GM18517 (cell line): ENCODE data around the gene APAF1.
A peak's percentile ranks its signal among the peaks of the same experiment; 100 is the strongest.
"Not testable (repeated sequence)": the region's sequence is repeated elsewhere in the genome, so short reads cannot be mapped to it uniquely, and the experiment has no call there.

Experiments
- ATAC-seq: cut with Tn5 transposase; IDR thresholded peaks from one replicate; pipeline ENCODE4 v1.9.1; 2021; ENCODE audit warnings: mild to moderate bottlenecking, moderate library complexity; ENCODE audit not compliant: unreplicated experiment

The APAF1 gene

GRCh38 chr12:98644712-98645571 lies at the start of gene APAF1, which contains the start of gene IKBIP:
APAF1 (plus strand) TSS chr12:98645290; CDS start chr12:98648360, 3,070 bp downstream.
IKBIP (minus strand) TSS chr12:98644788; CDS start chr12:98644701, 87 bp downstream.
- peak; percentile 84 for ATAC-seq

GRCh38 chr12:98597313-98597712 lies 47.8 kb upstream of the APAF1 start:
- ATAC-seq: not testable (repeated sequence)

- ATAC-seq: no peak
Measured at GRCh38 chr12:98601924-98602323, 43.2 kb upstream of the APAF1 start.

GRCh38 chr12:98606359-98606988 lies 38.6 kb upstream of the APAF1 start:
- ATAC-seq: no peak

- no peak for ATAC-seq
Measured at GRCh38 chr12:98610596-98610995, 34.5 kb upstream of the APAF1 start.

- ATAC-seq: peak; percentile 87
Measured at GRCh38 chr12:98612696-98613334, 32.3 kb upstream of the APAF1 start.

- ATAC-seq: no peak
Measured at GRCh38 chr12:98618952-98619351, 26.1 kb upstream of the APAF1 start.

- ATAC-seq: peak; percentile 88
Measured at GRCh38 chr12:98635657-98636323, 9.3 kb upstream of the APAF1 start.

GRCh38 chr12:98637068-98637467 lies 8.0 kb upstream of the APAF1 start:
- no peak for ATAC-seq

- ATAC-seq: no peak
Measured at GRCh38 chr12:98638009-98638408, 7.1 kb upstream of the APAF1 start.

GRCh38 chr12:98639491-98639890 lies 5.6 kb upstream of the APAF1 start:
- ATAC-seq: no peak

- not testable (repeated sequence) for ATAC-seq
Measured at GRCh38 chr12:98642801-98643200, 2.3 kb upstream of the APAF1 start.

GRCh38 chr12:98644433-98644711 lies 718 bp upstream of the APAF1 start:
- peak; percentile 21 for ATAC-seq

- peak; percentile 2 for ATAC-seq
Measured at GRCh38 chr12:98645572-98646067, 530 bp downstream of the APAF1 start.

- no peak for ATAC-seq
Measured at GRCh38 chr12:98646294-98647090, 1.4 kb downstream of the APAF1 start.

GRCh38 chr12:98651328-98651727 lies 6.2 kb downstream of the APAF1 start:
- ATAC-seq: no peak

GRCh38 chr12:98653866-98654493 lies 8.9 kb downstream of the APAF1 start:
- no peak for ATAC-seq

- no peak for ATAC-seq
Measured at GRCh38 chr12:98656289-98657101, 11.4 kb downstream of the APAF1 start.

GRCh38 chr12:98660521-98660920 lies 15.4 kb downstream of the APAF1 start:
- ATAC-seq: no peak
